K562 (cell line): ENCODE results near the gene TMEFF2. TPM values are rescaled to one million over a fixed set of nuclear protein-coding genes. Genes with fewer than 3 reads are reported as not detected.

Experiments
- ATAC-seq: fragments of 200-7000 bp; cut with Tn5 transposase; 3 replicates; pipeline ENCODE4 v1.9.1; 2020; ENCODE audit warnings: moderate library complexity
- BruUV-seq: library from RNA; stranded (reverse); fragments of 400-500 nt; replicated peaks from 2 replicates; lab custom pipeline; 2021; lab: Mats Ljungman, UMichigan
- CTCF ChIA-PET: fragments of 300-600 bp; formaldehyde crosslinking; extraction: SDS; loops from one replicate; lab custom pipeline; 2021; ENCODE audit warnings: low intra/inter-chr PET ratio; lab: Yijun Ruan, JAX
- POLR2A ChIA-PET: fragments of 300-600, 350-650 bp; sonication (Branson Sonifier 250); formaldehyde crosslinking; extraction: SDS; loops from one replicate; lab custom pipeline; 2021; ENCODE audit warnings: antibody characterized with exemption, inconsistent platforms; lab: Yijun Ruan, JAX
- DNase-seq, 4 experiments: peaks; one replicate each; pipeline versions ENCODE4 v3.0.0 to v3.0.0-alpha.2; 2011 to 2018; ENCODE audit warnings: low spot score in 3 of 4, mixed read lengths in 3 of 4; ENCODE audit errors: extremely low read depth in 1 of 4
- FAIRE-seq: peaks from 2 replicates; lab custom pipeline; 2011; peaks lifted over from hg19 to GRCh38; lab: Jason Lieb, UNC
- H2AFZ ChIP-seq: 2 replicates; pipeline ENCODE4 v1.6.0; 2011; ENCODE audit warnings: low read depth, low read length, control low read depth, inconsistent platforms
- H3K27ac ChIP-seq: fragments of 200-600 bp; 3 replicates; pipeline ENCODE4 v1.8.0; 2011; ENCODE audit warnings: low read depth, mild to moderate bottlenecking, control low read depth, inconsistent platforms, low read length, moderate library complexity, mixed read lengths; ENCODE audit errors: extremely low read depth
- H3K27me3 ChIP-seq, 2 experiments: fragments of 300-600 bp in 1 of 2; 2 replicates in 1 of 2; 3 replicates in 1 of 2; pipeline versions ENCODE4 v1.6.0 to v1.8.0; 2011; ENCODE audit warnings: inconsistent platforms in 2 of 2, low read length in 2 of 2, mild to moderate bottlenecking in 1 of 2, mixed read lengths in 1 of 2, moderate library complexity in 1 of 2; ENCODE audit not compliant: control insufficient read depth in 2 of 2, insufficient read depth in 2 of 2
- H3K36me3 ChIP-seq: fragments of 300-600 bp; 3 replicates; pipeline ENCODE4 v1.8.0; 2011; ENCODE audit warnings: mild to moderate bottlenecking, low read length, inconsistent platforms; ENCODE audit not compliant: control insufficient read depth, insufficient read depth
- H3K4me1 ChIP-seq, 2 experiments: fragments of 200-600 bp in 1 of 2; replicated peaks in 1 of 2; 2 replicates in 1 of 2; 3 replicates in 1 of 2; pipeline versions ENCODE4 v1.5.1 to v1.8.0; 2011; ENCODE audit warnings: inconsistent platforms in 2 of 2, low read length in 2 of 2, mild to moderate bottlenecking in 1 of 2, mixed read lengths in 1 of 2, moderate library complexity in 1 of 2; ENCODE audit not compliant: control insufficient read depth in 2 of 2, insufficient read depth in 2 of 2
- H3K4me2 ChIP-seq: 2 replicates; pipeline ENCODE4 v1.6.1; 2011; ENCODE audit warnings: low read length, control low read depth, inconsistent platforms, mixed read lengths; ENCODE audit not compliant: insufficient read depth
- H3K4me3 ChIP-seq: fragments of 200-600 bp; sonication (generic), shearing (Covaris generic); 2 replicates; pipeline ENCODE4 v1.5.1; 2016; ENCODE audit warnings: control low read depth, inconsistent platforms
- H3K79me2 ChIP-seq: fragments of 200-600 bp; 3 replicates; pipeline ENCODE4 v1.8.0; 2011; ENCODE audit warnings: low read length, inconsistent platforms; ENCODE audit not compliant: control insufficient read depth, insufficient read depth
- H3K9ac ChIP-seq, 2 experiments: 2 replicates each; pipeline versions ENCODE4 v1.6.0 to v1.6.1; 2011; ENCODE audit warnings: low read depth in 2 of 2, low read length in 2 of 2, control low read depth in 1 of 2, inconsistent platforms in 1 of 2, mild to moderate bottlenecking in 1 of 2, mixed read lengths in 1 of 2; ENCODE audit not compliant: insufficient read depth in 1 of 2
- H3K9me1 ChIP-seq: one replicate; pipeline ENCODE4 v1.6.0; 2011; ENCODE audit warnings: inconsistent platforms, mild to moderate bottlenecking, low read length, moderate library complexity; ENCODE audit not compliant: control insufficient read depth, insufficient read depth
- H3K9me3 ChIP-seq: replicated peaks from 2 replicates; pipeline ENCODE4 v1.5.1; 2011; ENCODE audit warnings: low read depth, low read length, inconsistent platforms; ENCODE audit not compliant: control insufficient read depth, insufficient read depth
- H4K20me1 ChIP-seq: replicated peaks from 2 replicates; pipeline ENCODE4 v1.6.1; 2011; ENCODE audit warnings: low read length, inconsistent platforms, mixed read lengths; ENCODE audit not compliant: control insufficient read depth, insufficient read depth
- BCOR ChIP-seq: fragments of 450-650 bp; IDR thresholded peaks from 2 replicates; pipeline ENCODE4 v1.6.1; 2016
- GATAD2A ChIP-seq: fragments of 450-650 bp; IDR thresholded peaks from 2 replicates; pipeline ENCODE4 v1.6.1; 2017
- HDAC6 ChIP-seq: IDR thresholded peaks from 2 replicates; pipeline ENCODE4 v1.6.1; 2012; ENCODE audit warnings: low read depth, mild to moderate bottlenecking, control low read depth, inconsistent platforms, low read length, moderate library complexity
- NFRKB ChIP-seq: fragments of 450-650 bp; IDR thresholded peaks from 2 replicates; pipeline ENCODE4 v1.6.1; 2016; ENCODE audit warnings: low read depth
- PCBP2 ChIP-seq: fragments of 200-400 bp; formaldehyde crosslinking; IDR thresholded peaks from 2 replicates; pipeline ENCODE4 v1.6.1; 2018; ENCODE audit warnings: low read length, low read depth, mild to moderate bottlenecking, moderate library complexity; ENCODE audit not compliant: poor library complexity, severe bottlenecking
- ZNF583 ChIP-seq: fragments of 250-450 bp; sonication (Bioruptor Pico); IDR thresholded peaks from 2 replicates; pipeline ENCODE4 v1.4.0; 2020
- ZNF77 ChIP-seq: fragments of 250-450 bp; sonication (Bioruptor Pico); IDR thresholded peaks from 2 replicates; pipeline ENCODE4 v1.5.0; 2020
- WGBS: fragments of 100-300 bp; shearing (Covaris generic); methylation state at CpG from one replicate; pipeline ENCODE4 v1.1.6; 2016; ENCODE audit warnings: low coverage, mixed read lengths; ENCODE audit not compliant: insufficient coverage; ENCODE audit errors: missing lambda C conversion rate; 5-methylcytosine and 5-hydroxymethylcytosine counted together
- in situ Hi-C: fragments of 300-500 bp; cut with MboI; formaldehyde crosslinking; loops from 4 replicates; pipeline ENCODE4 v1.15.0; 2018; ENCODE audit warnings: inconsistent platforms, mixed read lengths
- intact Hi-C: fragments of 100-400 bp; cut with micrococcal nuclease; formaldehyde crosslinking; loops from 2 replicates; pipeline ENCODE4 v1.14.2; 2022
- polyA plus RNA-seq, 8 experiments: library from polyadenylated mRNA; depleted of rRNA in 4 of 8; stranded (reverse) in 5 of 8; unstranded in 3 of 8; fragments of >200 nt; fragmentation: Nextera tagmentation in 2 of 8; fragmentation: Illumina TruSeq in 1 of 8; extraction: Ambion mirVana in 2 of 8; extraction: Trizol in 1 of 8; gene quantifications; 2 replicates each; pipeline versions ENCODE4 v1.2.1 to v1.2.3, GENCODE V29; 2011 to 2014; ENCODE audit warnings: inconsistent platforms in 1 of 8, missing spikeins in 1 of 8
- total RNA-seq, 7 experiments: library from RNA; depleted of rRNA in 6 of 7; stranded (reverse); fragments of >200 nt in 6 of 7; fragmentation: Illumina TruSeq in 2 of 7; extraction: Trizol in 2 of 7; gene quantifications; 2 replicates each; pipeline versions ENCODE4 v1.2.1 to v1.2.3, GENCODE V29; 2011 to 2021; ENCODE audit warnings: low replicate concordance in 1 of 7
- TF ChIP-seq, protein P1 (sequence below): sonication (generic); formaldehyde crosslinking; IDR thresholded peaks from 2 replicates; pipeline ENCODE4 v1.8.0; 2022; ENCODE audit warnings: mild to moderate bottlenecking, missing genetic modification reagents
- TF ChIP-seq, protein P2 (sequence below): sonication (generic); formaldehyde crosslinking; IDR thresholded peaks from 2 replicates; pipeline ENCODE4 v1.8.0; 2022; ENCODE audit warnings: mild to moderate bottlenecking, missing genetic modification reagents
- TF ChIP-seq, protein P3 (sequence below), 2 experiments: fragments of 450-650 bp; IDR thresholded peaks; 2 replicates each; pipeline ENCODE4 v1.6.1; 2018; ENCODE audit warnings: mild to moderate bottlenecking in 2 of 2, low read depth in 1 of 2; ENCODE audit not compliant: partially characterized antibody in 2 of 2

Gene TMEFF2
- total and polyA plus RNA-seq, 9 of the 15 experiments (the other 6 are each of a cell fraction or from before 2014, with no cell fraction given) = 1.4 TPM; not detected in 8

DNA sequence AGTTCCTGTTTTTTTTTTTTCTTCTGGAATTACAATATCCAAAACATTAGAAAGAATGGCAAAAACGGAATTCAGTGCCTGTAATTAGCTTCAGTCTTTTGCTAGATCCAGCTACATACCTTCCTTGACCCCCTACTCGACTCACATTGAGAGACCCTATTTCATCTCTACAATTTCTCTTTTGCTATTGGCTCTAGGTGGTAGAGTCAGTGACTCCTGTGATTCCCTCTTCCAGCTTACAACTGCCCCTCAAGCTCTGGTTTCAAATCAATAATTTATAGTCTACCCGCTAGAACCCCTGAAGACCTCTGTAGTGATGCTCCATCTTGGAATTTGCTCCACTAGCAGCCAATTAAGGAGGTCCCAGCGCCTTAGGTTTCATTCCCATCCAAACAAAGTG is 125.8 kb downstream of the TMEFF2 start (continued):
- TF ChIP-seq, protein P1, sequence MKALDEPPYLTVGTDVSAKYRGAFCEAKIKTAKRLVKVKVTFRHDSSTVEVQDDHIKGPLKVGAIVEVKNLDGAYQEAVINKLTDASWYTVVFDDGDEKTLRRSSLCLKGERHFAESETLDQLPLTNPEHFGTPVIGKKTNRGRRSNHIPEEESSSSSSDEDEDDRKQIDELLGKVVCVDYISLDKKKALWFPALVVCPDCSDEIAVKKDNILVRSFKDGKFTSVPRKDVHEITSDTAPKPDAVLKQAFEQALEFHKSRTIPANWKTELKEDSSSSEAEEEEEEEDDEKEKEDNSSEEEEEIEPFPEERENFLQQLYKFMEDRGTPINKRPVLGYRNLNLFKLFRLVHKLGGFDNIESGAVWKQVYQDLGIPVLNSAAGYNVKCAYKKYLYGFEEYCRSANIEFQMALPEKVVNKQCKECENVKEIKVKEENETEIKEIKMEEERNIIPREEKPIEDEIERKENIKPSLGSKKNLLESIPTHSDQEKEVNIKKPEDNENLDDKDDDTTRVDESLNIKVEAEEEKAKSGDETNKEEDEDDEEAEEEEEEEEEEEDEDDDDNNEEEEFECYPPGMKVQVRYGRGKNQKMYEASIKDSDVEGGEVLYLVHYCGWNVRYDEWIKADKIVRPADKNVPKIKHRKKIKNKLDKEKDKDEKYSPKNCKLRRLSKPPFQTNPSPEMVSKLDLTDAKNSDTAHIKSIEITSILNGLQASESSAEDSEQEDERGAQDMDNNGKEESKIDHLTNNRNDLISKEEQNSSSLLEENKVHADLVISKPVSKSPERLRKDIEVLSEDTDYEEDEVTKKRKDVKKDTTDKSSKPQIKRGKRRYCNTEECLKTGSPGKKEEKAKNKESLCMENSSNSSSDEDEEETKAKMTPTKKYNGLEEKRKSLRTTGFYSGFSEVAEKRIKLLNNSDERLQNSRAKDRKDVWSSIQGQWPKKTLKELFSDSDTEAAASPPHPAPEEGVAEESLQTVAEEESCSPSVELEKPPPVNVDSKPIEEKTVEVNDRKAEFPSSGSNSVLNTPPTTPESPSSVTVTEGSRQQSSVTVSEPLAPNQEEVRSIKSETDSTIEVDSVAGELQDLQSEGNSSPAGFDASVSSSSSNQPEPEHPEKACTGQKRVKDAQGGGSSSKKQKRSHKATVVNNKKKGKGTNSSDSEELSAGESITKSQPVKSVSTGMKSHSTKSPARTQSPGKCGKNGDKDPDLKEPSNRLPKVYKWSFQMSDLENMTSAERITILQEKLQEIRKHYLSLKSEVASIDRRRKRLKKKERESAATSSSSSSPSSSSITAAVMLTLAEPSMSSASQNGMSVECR = no peak
- TF ChIP-seq PCBP2 = no peak
- no peak for TF ChIP-seq ZNF583 (CRISPR knock-in tag)
- no peak for TF ChIP-seq ZNF77 (CRISPR knock-in tag)
- TF ChIP-seq NFRKB = no peak
- TF ChIP-seq, all 486 proteins: peak for 0

DNA sequence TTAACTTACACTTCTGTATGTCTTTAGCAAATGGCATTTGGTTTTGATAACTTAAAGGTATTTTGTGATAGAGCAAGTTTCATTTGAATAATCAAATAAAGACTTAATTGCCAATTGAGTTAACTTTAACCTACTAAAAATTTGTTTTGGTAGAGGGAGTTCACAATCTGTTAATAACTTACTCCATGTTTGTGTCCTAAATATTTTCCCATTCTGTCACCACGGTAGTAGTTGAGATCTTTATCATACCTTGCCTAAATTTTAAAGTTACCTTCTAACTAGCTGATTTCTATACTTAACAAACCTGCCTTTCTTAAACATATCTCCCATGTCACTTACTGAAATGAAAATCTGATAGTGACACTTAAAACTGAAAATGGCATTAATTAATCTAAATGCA is 127.1 kb downstream of the TMEFF2 start:
- Histone ChIP-seq H3K79me2 (no peaks in the 10 kb centered on the region), H3K4me2 (no peak overlapping the region), H3K27me3 (no peaks in the 10 kb centered on the region), H3K9me1 (no peaks in the 10 kb centered on the region), H3K9ac (no peak overlapping the region), H4K20me1 (no peaks in the 10 kb centered on the region), H3K27ac (no peak overlapping the region), H2AFZ (no peak overlapping the region), H3K36me3 (no peaks in the 10 kb centered on the region), H3K4me3 (no peak overlapping the region), H3K4me1 (no peaks in the 10 kb centered on the region), H3K9me3 (no peaks in the 10 kb centered on the region)
- BruUV-seq = no TSS peak
- no peak for DNase-seq
- no peak for FAIRE-seq
- ChIA-PET CTCF (no interaction called here), POLR2A (no interaction called here)
- ATAC-seq = no peak
- intact Hi-C loops (no loop called here), in situ Hi-C loops (no loop called here)
- TF ChIP-seq GATAD2A = no peak
- TF ChIP-seq BCOR = no peak
- TF ChIP-seq HDAC6 = no peak
- TF ChIP-seq, protein P2, sequence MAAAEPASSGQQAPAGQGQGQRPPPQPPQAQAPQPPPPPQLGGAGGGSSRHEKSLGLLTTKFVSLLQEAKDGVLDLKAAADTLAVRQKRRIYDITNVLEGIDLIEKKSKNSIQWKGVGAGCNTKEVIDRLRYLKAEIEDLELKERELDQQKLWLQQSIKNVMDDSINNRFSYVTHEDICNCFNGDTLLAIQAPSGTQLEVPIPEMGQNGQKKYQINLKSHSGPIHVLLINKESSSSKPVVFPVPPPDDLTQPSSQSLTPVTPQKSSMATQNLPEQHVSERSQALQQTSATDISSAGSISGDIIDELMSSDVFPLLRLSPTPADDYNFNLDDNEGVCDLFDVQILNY (CRISPR knock-in tag) = no peak
- TF ChIP-seq, protein P3, sequence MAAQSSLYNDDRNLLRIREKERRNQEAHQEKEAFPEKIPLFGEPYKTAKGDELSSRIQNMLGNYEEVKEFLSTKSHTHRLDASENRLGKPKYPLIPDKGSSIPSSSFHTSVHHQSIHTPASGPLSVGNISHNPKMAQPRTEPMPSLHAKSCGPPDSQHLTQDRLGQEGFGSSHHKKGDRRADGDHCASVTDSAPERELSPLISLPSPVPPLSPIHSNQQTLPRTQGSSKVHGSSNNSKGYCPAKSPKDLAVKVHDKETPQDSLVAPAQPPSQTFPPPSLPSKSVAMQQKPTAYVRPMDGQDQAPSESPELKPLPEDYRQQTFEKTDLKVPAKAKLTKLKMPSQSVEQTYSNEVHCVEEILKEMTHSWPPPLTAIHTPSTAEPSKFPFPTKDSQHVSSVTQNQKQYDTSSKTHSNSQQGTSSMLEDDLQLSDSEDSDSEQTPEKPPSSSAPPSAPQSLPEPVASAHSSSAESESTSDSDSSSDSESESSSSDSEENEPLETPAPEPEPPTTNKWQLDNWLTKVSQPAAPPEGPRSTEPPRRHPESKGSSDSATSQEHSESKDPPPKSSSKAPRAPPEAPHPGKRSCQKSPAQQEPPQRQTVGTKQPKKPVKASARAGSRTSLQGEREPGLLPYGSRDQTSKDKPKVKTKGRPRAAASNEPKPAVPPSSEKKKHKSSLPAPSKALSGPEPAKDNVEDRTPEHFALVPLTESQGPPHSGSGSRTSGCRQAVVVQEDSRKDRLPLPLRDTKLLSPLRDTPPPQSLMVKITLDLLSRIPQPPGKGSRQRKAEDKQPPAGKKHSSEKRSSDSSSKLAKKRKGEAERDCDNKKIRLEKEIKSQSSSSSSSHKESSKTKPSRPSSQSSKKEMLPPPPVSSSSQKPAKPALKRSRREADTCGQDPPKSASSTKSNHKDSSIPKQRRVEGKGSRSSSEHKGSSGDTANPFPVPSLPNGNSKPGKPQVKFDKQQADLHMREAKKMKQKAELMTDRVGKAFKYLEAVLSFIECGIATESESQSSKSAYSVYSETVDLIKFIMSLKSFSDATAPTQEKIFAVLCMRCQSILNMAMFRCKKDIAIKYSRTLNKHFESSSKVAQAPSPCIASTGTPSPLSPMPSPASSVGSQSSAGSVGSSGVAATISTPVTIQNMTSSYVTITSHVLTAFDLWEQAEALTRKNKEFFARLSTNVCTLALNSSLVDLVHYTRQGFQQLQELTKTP (IDR thresholded peaks at IDR 0.05; ENCODE audit: low read depth in 1 of 2, partially characterized antibody in 2 of 2) = no peak
- 0% methylated on average over 1 of the region's 1 CpG for WGBS
